Thoracic aorta (tissue), 2 donors: ENCODE measurements around the gene CUL5. TPM values are rescaled to one million over a fixed set of nuclear protein-coding genes. Genes with fewer than 3 reads are reported as not detected.
"Not testable (repeated sequence)": the region's sequence is repeated elsewhere in the genome, so short reads cannot be mapped to it uniquely, and the experiment has no call there.

Source experiments
- ATAC-seq: fragments of 150-250 bp; one replicate; pipeline ENCODE4 v1.8.0; 2017; ENCODE audit warnings: low read depth; ENCODE audit not compliant: insufficient number of reproducible peaks, low FRiP score
- DNase-seq: peaks from one replicate; pipeline ENCODE4 v3.0.0-alpha.2; 2020; ENCODE audit warnings: low spot score
- H3K27ac ChIP-seq, 2 donors: fragments of 200-600 bp; sonication (generic); 1 replicate in 1 of 2; 2 replicates in 1 of 2; pipeline ENCODE4 v1.5.1; 2016; ENCODE audit warnings: mild to moderate bottlenecking in 2 of 2, moderate library complexity in 2 of 2
- H3K27me3 ChIP-seq: fragments of 200-600 bp; sonication (generic); replicated peaks from 2 replicates; pipeline ENCODE4 v1.6.0; 2016; ENCODE audit warnings: mild to moderate bottlenecking; ENCODE audit not compliant: insufficient read depth
- H3K36me3 ChIP-seq: fragments of 200-600 bp; sonication (generic); one replicate; pipeline ENCODE4 v1.5.1; 2016
- H3K4me1 ChIP-seq, 2 donors: fragments of 200-600 bp; sonication (generic); 1 replicate in 1 of 2; 2 replicates in 1 of 2; pipeline versions ENCODE4 v1.5.1 to v1.6.0; 2016; ENCODE audit warnings: low read depth in 2 of 2, mild to moderate bottlenecking in 1 of 2; ENCODE audit not compliant: control insufficient read depth in 1 of 2
- H3K4me3 ChIP-seq: fragments of 200-600 bp; sonication (generic); 2 replicates; pipeline ENCODE4 v1.5.1; 2016; ENCODE audit warnings: mild to moderate bottlenecking
- H3K9me3 ChIP-seq: fragments of 200-600 bp; sonication (generic); 2 replicates; pipeline ENCODE4 v1.5.1; 2016
- CTCF ChIP-seq: fragments of 200-600 bp; sonication (generic); IDR thresholded peaks from one replicate; pipeline ENCODE4 v1.5.1; 2019; ENCODE audit warnings: antibody characterized with exemption
- total RNA-seq, 2 donors: library from RNA; depleted of rRNA; stranded (reverse); fragments of >200 nt; gene quantifications; one replicate each; pipeline versions ENCODE4 v1.1.0 to v1.2.3, GENCODE V29; 2016

The CUL5 gene
- total RNA-seq, 2 donors from 2014 or later, result 22.7 to 27.0 TPM

GRCh38 chr11:108122166-108122628, 113.5 kb downstream of the CUL5 start:
- Histone ChIP-seq H3K27me3 (no peaks in the 10 kb centered on the region), H3K27ac (peak overlapping the region; percentile 87 to 88), H3K9me3 (no peaks in the 10 kb centered on the region), H3K36me3 (no peaks in the 10 kb centered on the region), H3K4me3 (peak overlapping the region; percentile 79), H3K4me1 (peaks cover 21 to 27% of the 10 kb centered on the region in 2 donors)
- TF ChIP-seq CTCF, result no peak
- ATAC-seq (no peak), DNase-seq (no peak)

GRCh38 chr11:108125096-108125495, 116.4 kb downstream of the CUL5 start:
- Histone ChIP-seq H3K27ac (peak overlapping the region in 1 of 2 donors; percentile 11), H3K36me3 (peaks cover 6% of the 10 kb centered on the region), H3K9me3 (no peaks in the 10 kb centered on the region), H3K4me3 (no peak overlapping the region), H3K4me1 (peaks cover 21 to 27% of the 10 kb centered on the region in 2 donors), H3K27me3 (no peaks in the 10 kb centered on the region)
- no peak for DNase-seq
- no peak for ATAC-seq
- TF ChIP-seq CTCF, result no peak

GRCh38 chr11:108128772-108129171, 120.1 kb downstream of the CUL5 start:
- Histone ChIP-seq H3K4me3 (no peak overlapping the region), H3K9me3 (no peaks in the 10 kb centered on the region), H3K4me1 (peaks cover 8 to 20% of the 10 kb centered on the region in 2 donors), H3K36me3 (peaks cover 18% of the 10 kb centered on the region), H3K27me3 (no peaks in the 10 kb centered on the region), H3K27ac (no peak overlapping the region)
- ATAC-seq (no peak), DNase-seq (no peak)
- no peak for TF ChIP-seq CTCF

GRCh38 chr11:108131993-108132392, 123.3 kb downstream of the CUL5 start:
- no peak for TF ChIP-seq CTCF
- Histone ChIP-seq H3K36me3 (peaks cover 25% of the 10 kb centered on the region), H3K9me3 (no peaks in the 10 kb centered on the region), H3K4me1 (peaks cover 0 to 11% of the 10 kb centered on the region in 2 donors), H3K27me3 (no peaks in the 10 kb centered on the region), H3K27ac (no peak overlapping the region), H3K4me3 (no peak overlapping the region)
- ATAC-seq, result no peak
- no peak for DNase-seq

- not testable (repeated sequence) for DNase-seq, ATAC-seq, H3K9me3 ChIP-seq, H3K27me3 ChIP-seq, H3K27ac ChIP-seq, H3K4me3 ChIP-seq
- Histone ChIP-seq H3K4me1 (peaks cover 0 to 11% of the 10 kb centered on the region in 2 donors), H3K36me3 (peaks cover 24% of the 10 kb centered on the region)
Observed at GRCh38 chr11:108132993-108133538, 124.4 kb downstream of the CUL5 start.
